HepG2 (cell line): ENCODE measurements around the gene YEATS2. TPM values are rescaled to one million over a fixed set of nuclear protein-coding genes. Genes with fewer than 3 reads are reported as not detected.

Experiments
- FOXA3 ChIP-seq: IDR thresholded peaks from 2 replicates; pipeline ENCODE4 v1.6.1; 2016; ENCODE audit warnings: missing genetic modification reagents, missing compliant biosample characterization
- MAF1 ChIP-seq: sonication (generic); formaldehyde crosslinking; IDR thresholded peaks from 2 replicates; pipeline ENCODE4 v1.5.0; 2020; ENCODE audit warnings: missing genetic modification reagents, borderline replicate concordance
- MTF2 ChIP-seq: sonication (generic); formaldehyde crosslinking; IDR thresholded peaks from 2 replicates; pipeline ENCODE4 v1.5.0; 2020; ENCODE audit warnings: missing genetic modification reagents, borderline replicate concordance
- NR0B2 ChIP-seq: sonication (generic); formaldehyde crosslinking; IDR thresholded peaks from 2 replicates; pipeline ENCODE4 v1.4.0; 2020; ENCODE audit warnings: mild to moderate bottlenecking, missing genetic modification reagents
- SRSF9 ChIP-seq: fragments of 200-400 bp; formaldehyde crosslinking; IDR thresholded peaks from 2 replicates; pipeline ENCODE4 v1.6.1; 2018; ENCODE audit warnings: borderline replicate concordance, mild to moderate bottlenecking, low read depth, low read length; ENCODE audit not compliant: insufficient read depth, poor library complexity, severe bottlenecking
- ZGPAT ChIP-seq: IDR thresholded peaks from 2 replicates; pipeline ENCODE4 v1.6.1; 2016; ENCODE audit warnings: mild to moderate bottlenecking
- ZNF331 ChIP-seq: sonication (generic); formaldehyde crosslinking; IDR thresholded peaks from 2 replicates; pipeline ENCODE4 v1.4.0; 2020; ENCODE audit warnings: missing genetic modification reagents
- ZNF614 ChIP-seq: IDR thresholded peaks from 2 replicates; pipeline ENCODE4 v1.6.1; 2018; ENCODE audit warnings: missing biosample characterization, missing genetic modification reagents, inconsistent platforms, borderline replicate concordance
- ZNF770 ChIP-seq: sonication (generic); formaldehyde crosslinking; IDR thresholded peaks from 2 replicates; pipeline ENCODE4 v1.5.0; 2020; ENCODE audit warnings: mild to moderate bottlenecking, missing genetic modification reagents
- ZNF883 ChIP-seq: sonication (generic); formaldehyde crosslinking; IDR thresholded peaks from 2 replicates; pipeline ENCODE4 v1.5.1; 2020; ENCODE audit warnings: mild to moderate bottlenecking, missing genetic modification reagents; ENCODE audit errors: not compliant biosample characterization
- polyA plus RNA-seq, 8 experiments: library from polyadenylated mRNA; depleted of rRNA in 3 of 8; stranded (reverse) in 7 of 8; unstranded in 1 of 8; fragments of >200 nt; fragmentation: Illumina TruSeq in 4 of 8; extraction: Trizol in 4 of 8; gene quantifications; 2 replicates each; pipeline versions ENCODE4 v1.2.1 to v1.2.3, GENCODE V29; 2011 to 2016; ENCODE audit warnings: low read depth in 4 of 8, missing spikeins in 1 of 8, mixed read lengths in 1 of 8; ENCODE audit not compliant: insufficient read depth in 1 of 8
- total RNA-seq, 5 experiments: library from RNA; depleted of rRNA; stranded (reverse); fragments of >200 nt; fragmentation: Illumina TruSeq; extraction: Trizol; gene quantifications; 2 replicates each; pipeline ENCODE4 v1.2.3, GENCODE V29; 2016; ENCODE audit warnings: low read depth in 1 of 5
- TF ChIP-seq, protein P1 (sequence below), 2 experiments: sonication (generic) in 1 of 2; formaldehyde crosslinking in 1 of 2; IDR thresholded peaks; 2 replicates each; pipeline versions ENCODE4 v1.4.0 to v1.6.1; 2018 to 2020; ENCODE audit warnings: missing genetic modification reagents in 2 of 2, borderline replicate concordance in 1 of 2, low read depth in 1 of 2, mild to moderate bottlenecking in 1 of 2, missing biosample characterization in 1 of 2

YEATS2 gene
- total and polyA plus RNA-seq, 2 of the 13 experiments (the other 11 are each of a cell fraction or from before 2014, with no cell fraction given): 18.6 to 33.7 TPM

DNA sequence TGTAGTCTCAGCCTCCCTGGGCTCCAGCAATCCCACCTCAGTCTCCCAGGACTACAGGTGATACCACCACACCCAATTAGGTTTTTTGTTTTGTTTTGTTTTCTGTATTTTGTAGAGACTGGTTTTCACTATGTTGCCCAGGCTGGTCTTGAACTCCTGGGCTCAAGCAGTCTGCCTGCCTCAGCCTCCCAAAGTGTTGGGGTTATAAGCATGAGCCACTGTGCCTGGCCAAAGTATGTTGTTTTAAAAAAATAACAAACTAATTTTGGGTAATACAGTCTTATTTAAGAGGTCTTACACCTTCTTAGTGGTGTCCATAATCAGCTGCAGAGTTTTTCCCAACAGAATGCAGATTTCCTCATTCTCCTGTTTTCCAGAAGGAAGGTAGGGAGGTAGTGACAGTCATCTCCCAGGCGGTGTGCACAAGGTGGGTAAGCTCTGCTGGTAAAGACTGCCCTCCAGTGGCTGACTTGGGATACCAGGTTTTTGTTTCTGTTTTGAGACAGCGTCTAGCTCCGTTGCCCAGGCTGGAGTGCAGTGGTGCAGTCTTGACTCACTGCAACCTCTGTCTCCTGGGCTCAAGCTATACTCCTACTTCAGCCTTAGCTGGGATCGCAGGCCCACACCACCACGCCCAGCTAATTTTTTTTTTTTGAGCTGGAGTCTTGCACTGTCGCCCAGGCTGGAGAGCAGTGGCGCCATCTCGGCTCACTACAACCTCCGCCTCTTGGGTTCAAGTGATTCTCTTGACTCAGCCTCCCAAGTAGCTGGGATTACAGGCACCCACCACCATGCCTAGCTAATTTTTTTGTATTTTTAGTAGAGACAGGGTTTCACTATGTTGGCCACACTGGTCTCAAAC is 69.4 kb downstream of the YEATS2 start (continued):
- TF ChIP-seq, protein P1, sequence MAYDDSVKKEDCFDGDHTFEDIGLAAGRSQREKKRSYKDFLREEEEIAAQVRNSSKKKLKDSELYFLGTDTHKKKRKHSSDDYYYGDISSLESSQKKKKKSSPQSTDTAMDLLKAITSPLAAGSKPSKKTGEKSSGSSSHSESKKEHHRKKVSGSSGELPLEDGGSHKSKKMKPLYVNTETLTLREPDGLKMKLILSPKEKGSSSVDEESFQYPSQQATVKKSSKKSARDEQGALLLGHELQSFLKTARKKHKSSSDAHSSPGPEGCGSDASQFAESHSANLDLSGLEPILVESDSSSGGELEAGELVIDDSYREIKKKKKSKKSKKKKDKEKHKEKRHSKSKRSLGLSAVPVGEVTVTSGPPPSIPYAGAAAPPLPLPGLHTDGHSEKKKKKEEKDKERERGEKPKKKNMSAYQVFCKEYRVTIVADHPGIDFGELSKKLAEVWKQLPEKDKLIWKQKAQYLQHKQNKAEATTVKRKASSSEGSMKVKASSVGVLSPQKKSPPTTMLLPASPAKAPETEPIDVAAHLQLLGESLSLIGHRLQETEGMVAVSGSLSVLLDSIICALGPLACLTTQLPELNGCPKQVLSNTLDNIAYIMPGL (CRISPR knock-in tag; IDR thresholded peaks at IDR 0.05; ENCODE audit: borderline replicate concordance in 1 of 2, low read depth in 1 of 2): 0 out of 4 replicates have a peak, but pooled peaks have one; percentile 23 to 40
- peak; percentile 43; the same call in 1 of the 2 replicates for TF ChIP-seq ZNF331
- no peak for TF ChIP-seq ZNF770 (CRISPR knock-in tag)
- no peak for TF ChIP-seq MAF1 (CRISPR knock-in tag)
- TF ChIP-seq NR0B2: no peak
- TF ChIP-seq MTF2 (CRISPR knock-in tag): no peak
- peak; percentile 55 for TF ChIP-seq ZNF883 (CRISPR knock-in tag)
- TF ChIP-seq ZGPAT (CRISPR knock-in tag): no peak
- TF ChIP-seq SRSF9: no peak
- peak; percentile 15; the same call in 1 of the 2 replicates for TF ChIP-seq FOXA3 (CRISPR knock-in tag)
- TF ChIP-seq ZNF614 (CRISPR knock-in tag): 0 out of 2 replicates have a peak, but pooled peaks have one; percentile 27
- TF ChIP-seq, all 625 proteins: peak for 26
